ENCODE data around the gene CRIM1. TPM values are rescaled to one million over a fixed set of nuclear protein-coding genes. Genes with fewer than 3 reads are reported as not detected.

CRIM1 gene
- total RNA-seq, 1 experiment from 2014 or later = 24.1 TPM

GRCh38 chr2:36513661-36514060 is 158.1 kb downstream of the CRIM1 start (continued):
- TF ChIP-seq CREM (CRISPR knock-in tag; IDR thresholded peaks at IDR 0.05) = no peak
- no peak for TF ChIP-seq AR (CRISPR knock-in tag; IDR thresholded peaks at IDR 0.05)
- no peak for TF ChIP-seq ZBTB21 (CRISPR knock-in tag; IDR thresholded peaks at IDR 0.05; ENCODE audit: borderline replicate concordance)
- no peak for TF ChIP-seq GABPB1 (CRISPR knock-in tag; IDR thresholded peaks at IDR 0.05)
- no peak for TF ChIP-seq ZNF512 (CRISPR knock-in tag; IDR thresholded peaks at IDR 0.05; ENCODE audit: borderline replicate concordance)
- no peak for TF ChIP-seq JAZF1 (CRISPR knock-in tag; IDR thresholded peaks at IDR 0.05)
- no peak for TF ChIP-seq NFE2L1 (CRISPR knock-in tag; IDR thresholded peaks at IDR 0.05)

- ATAC-seq (no peak), DNase-seq (ENCODE audit: low spot score) (no peak)
- Mint-ChIP-seq H3K4me1 (no peaks in the 10 kb centered on the region), H3K9me3 (no peaks in the 10 kb centered on the region), H3K4me3 (no peak overlapping the region), H3K36me3 (peaks cover 69% of the 10 kb centered on the region), H3K27me3 (ENCODE audit: low read depth) (no peaks in the 10 kb centered on the region), H3K27ac (no peak overlapping the region)
- ChIA-PET POLR2A (no interaction called here), CTCF (no interaction called here)
- TF ChIP-seq SMAD3 (CRISPR knock-in tag; IDR thresholded peaks at IDR 0.05; ENCODE audit: borderline replicate concordance) (no peak), ZNF263 (CRISPR knock-in tag; IDR thresholded peaks at IDR 0.05; ENCODE audit: low read depth) (no peak), ZNF532 (CRISPR knock-in tag; IDR thresholded peaks at IDR 0.05; ENCODE audit: borderline replicate concordance) (no peak)
Observed at GRCh38 chr2:36515538-36515937, 160.0 kb downstream of the CRIM1 start.

DNA sequence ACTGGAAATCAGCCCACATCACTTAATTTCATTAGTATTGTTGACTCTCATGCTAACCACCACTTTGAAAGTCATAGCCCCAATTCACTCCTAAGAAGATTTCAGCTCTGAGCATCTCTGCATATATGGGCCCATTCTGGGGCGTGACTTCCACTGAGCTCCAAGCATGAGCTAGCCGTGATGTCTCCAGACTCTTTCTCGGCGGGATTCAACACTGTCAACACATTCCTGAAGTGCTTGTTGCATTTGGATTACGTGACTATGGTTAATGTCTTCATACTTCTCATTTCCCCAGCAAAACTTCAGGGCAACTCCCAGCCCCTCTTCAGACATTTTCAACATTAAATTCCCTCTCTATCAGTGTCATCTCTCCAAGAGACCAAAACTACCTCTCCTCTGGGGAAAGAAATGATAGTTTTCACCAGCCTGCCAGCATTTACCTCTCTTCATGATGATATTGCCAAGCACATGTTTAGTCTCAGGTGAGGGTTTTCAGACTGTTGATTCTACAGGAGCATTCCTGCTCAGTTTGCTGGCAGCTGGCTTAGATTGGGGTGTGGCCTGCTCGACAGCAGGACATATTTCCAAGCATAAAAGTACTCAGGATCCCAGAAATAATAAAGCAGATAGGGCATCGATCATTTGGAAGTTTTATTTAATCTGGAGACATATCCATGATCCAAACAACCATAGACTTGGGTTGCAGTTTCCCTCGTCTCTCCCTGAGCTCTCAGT is 160.7 kb downstream of the CRIM1 start:
- no peak overlapping the region for H3K4me3 Mint-ChIP-seq
- no peaks in the 10 kb centered on the region for H3K4me1 Mint-ChIP-seq
- peaks cover 72% of the 10 kb centered on the region for H3K36me3 Mint-ChIP-seq
- no peak for DNase-seq (ENCODE audit: low spot score)
- no peaks in the 10 kb centered on the region for H3K9me3 Mint-ChIP-seq
- ATAC-seq = no peak
- ChIA-PET CTCF (interaction anchor here (1.2 kb wide), 1 partner anchor 149 kb away, joined by 3 read pairs; no protein-coding TSS in a partner anchor), POLR2A (no interaction called here)
- no peak overlapping the region for H3K27ac Mint-ChIP-seq
- no peaks in the 10 kb centered on the region for H3K27me3 Mint-ChIP-seq (ENCODE audit: low read depth)
- no peak for TF ChIP-seq FOXP1 (CRISPR knock-in tag; IDR thresholded peaks at IDR 0.05; ENCODE audit: borderline replicate concordance)
- TF ChIP-seq, protein P1, sequence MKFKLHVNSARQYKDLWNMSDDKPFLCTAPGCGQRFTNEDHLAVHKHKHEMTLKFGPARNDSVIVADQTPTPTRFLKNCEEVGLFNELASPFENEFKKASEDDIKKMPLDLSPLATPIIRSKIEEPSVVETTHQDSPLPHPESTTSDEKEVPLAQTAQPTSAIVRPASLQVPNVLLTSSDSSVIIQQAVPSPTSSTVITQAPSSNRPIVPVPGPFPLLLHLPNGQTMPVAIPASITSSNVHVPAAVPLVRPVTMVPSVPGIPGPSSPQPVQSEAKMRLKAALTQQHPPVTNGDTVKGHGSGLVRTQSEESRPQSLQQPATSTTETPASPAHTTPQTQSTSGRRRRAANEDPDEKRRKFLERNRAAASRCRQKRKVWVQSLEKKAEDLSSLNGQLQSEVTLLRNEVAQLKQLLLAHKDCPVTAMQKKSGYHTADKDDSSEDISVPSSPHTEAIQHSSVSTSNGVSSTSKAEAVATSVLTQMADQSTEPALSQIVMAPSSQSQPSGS (CRISPR knock-in tag; IDR thresholded peaks at IDR 0.05; ENCODE audit: borderline replicate concordance, low read depth) = no peak
- no peak for TF ChIP-seq CREM (CRISPR knock-in tag; IDR thresholded peaks at IDR 0.05)
- TF ChIP-seq HMGXB4 (CRISPR knock-in tag; IDR thresholded peaks at IDR 0.05) = no peak
- TF ChIP-seq, protein P2, sequence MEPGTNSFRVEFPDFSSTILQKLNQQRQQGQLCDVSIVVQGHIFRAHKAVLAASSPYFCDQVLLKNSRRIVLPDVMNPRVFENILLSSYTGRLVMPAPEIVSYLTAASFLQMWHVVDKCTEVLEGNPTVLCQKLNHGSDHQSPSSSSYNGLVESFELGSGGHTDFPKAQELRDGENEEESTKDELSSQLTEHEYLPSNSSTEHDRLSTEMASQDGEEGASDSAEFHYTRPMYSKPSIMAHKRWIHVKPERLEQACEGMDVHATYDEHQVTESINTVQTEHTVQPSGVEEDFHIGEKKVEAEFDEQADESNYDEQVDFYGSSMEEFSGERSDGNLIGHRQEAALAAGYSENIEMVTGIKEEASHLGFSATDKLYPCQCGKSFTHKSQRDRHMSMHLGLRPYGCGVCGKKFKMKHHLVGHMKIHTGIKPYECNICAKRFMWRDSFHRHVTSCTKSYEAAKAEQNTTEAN (CRISPR knock-in tag; IDR thresholded peaks at IDR 0.05) = no peak
- no peak for TF ChIP-seq OVOL2 (CRISPR knock-in tag; IDR thresholded peaks at IDR 0.05; ENCODE audit: borderline replicate concordance)
- no peak for TF ChIP-seq ZNF317 (CRISPR knock-in tag; IDR thresholded peaks at IDR 0.05; ENCODE audit: borderline replicate concordance, low read depth)
- no peak for TF ChIP-seq GTF2I (CRISPR knock-in tag; conservative IDR thresholded peaks at IDR 0.05)
